SIG-M5 treated with dmso at 0.1 percent for 504 hours (cell line): ENCODE measurements around the gene TNFSF13.
A peak's percentile ranks its signal among the peaks of the same experiment; 100 is the strongest.

ENCODE experiments used
- DNase-seq: peaks from one replicate; lab custom pipeline; 2025; ENCODE audit not compliant: unreplicated experiment; lab: John Stamatoyannopoulos, UW

Gene TNFSF13

DNA sequence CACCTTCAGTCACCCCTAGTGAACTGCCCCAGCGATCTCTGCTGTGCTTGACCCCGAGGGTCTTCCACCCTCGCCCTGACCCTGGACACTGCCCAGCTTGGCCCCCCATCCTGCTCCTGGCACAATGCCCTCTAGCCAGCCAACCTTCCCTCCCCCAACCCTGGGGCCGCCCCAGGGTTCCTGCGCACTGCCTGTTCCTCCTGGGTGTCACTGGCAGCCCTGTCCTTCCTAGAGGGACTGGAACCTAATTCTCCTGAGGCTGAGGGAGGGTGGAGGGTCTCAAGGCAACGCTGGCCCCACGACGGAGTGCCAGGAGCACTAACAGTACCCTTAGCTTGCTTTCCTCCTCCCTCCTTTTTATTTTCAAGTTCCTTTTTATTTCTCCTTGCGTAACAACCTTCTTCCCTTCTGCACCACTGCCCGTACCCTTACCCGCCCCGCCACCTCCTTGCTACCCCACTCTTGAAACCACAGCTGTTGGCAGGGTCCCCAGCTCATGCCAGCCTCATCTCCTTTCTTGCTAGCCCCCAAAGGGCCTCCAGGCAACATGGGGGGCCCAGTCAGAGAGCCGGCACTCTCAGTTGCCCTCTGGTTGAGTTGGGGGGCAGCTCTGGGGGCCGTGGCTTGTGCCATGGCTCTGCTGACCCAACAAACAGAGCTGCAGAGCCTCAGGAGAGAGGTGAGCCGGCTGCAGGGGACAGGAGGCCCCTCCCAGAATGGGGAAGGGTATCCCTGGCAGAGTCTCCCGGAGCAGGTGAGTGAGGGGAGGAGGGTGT, at the start of gene TNFSF13:
Gene TNFSF13 (plus strand): TSS at position 207 of the 776 bp plus-strand sequence. CDS start 290 bp downstream, at position 497.
- DNase-seq, result peak; percentile 92

- DNase-seq, result no peak
These were observed 49.7 kb upstream of the TNFSF13 start for GRCh38 chr17:7508846-7509245.

- DNase-seq, result no peak
These were observed 48.6 kb upstream of the TNFSF13 start for GRCh38 chr17:7509937-7510336.

DNA sequence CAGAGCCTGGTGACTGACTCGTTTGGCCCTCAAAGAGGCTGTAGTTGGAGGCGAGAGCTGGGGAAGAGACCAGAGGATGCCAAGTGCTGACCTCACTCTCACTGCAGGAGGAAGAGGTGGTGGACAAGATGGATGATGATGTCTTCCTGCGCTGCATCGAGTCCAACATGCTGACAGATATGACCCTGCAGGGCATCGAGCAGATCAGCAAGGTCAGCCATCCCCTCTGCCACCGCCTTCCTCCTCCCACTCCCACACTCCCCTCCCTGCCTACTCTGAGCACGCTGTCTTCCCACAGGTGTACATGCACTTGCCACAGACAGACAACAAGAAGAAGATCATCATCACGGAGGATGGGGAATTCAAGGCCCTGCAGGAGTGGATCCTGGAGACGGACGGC, 47.4 kb upstream of the TNFSF13 start:
- DNase-seq, result no peak

DNA sequence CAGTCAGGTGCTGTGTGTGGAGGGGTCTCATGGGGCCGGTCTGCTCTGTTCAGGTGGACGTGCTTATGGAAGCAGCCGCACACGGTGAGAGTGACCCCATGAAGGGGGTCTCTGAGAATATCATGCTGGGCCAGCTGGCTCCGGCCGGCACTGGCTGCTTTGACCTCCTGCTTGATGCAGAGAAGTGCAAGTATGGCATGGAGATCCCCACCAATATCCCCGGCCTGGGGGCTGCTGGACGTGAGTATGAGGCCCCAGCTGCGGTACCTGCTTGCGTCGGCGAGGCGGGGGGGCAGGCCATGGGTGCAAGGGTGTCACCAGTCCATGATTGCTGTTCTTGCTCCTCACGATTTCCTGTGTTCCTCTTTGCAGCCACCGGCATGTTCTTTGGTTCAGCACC, 46.4 kb upstream of the TNFSF13 start:
- DNase-seq, result no peak

GRCh38 chr17:7512824-7513540, 45.6 kb upstream of the TNFSF13 start:
- no peak for DNase-seq

- no peak for DNase-seq
These were observed 44.6 kb upstream of the TNFSF13 start for GRCh38 chr17:7513850-7514419.

DNA sequence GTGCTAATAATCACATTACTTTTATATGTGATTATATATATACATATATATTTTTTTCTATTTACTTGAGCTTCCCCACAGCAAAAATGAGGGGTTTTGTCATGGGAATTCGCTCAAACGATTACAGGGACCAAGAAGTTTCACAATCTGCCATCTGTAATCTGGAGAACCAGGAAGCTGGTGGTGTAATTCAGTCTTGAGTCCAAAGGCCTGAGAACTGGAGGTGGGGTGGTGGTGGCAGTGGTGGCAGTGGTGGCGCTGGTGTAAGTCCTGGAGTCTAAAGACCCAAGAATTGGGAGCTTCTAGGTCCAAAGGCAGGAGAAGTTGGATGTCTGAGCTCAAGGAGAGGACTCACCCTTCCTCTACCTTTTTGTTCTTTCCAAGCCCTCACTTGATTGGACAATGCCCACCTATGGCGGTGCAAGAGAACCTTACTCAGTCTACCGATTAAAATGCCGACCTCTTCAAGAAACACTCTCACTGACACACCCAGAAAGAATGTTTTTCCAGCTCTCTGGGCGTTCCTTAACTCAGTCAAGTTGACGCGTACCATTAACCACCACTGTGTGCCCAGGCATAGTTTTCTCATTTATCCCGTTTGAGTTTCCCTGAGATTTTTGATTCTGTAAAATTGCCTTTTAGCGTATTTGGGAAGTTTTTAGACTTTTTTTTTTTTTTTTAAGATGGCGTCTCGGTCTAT, 42.5 kb upstream of the TNFSF13 start:
- DNase-seq, result no peak

GRCh38 chr17:7523033-7523432, 35.5 kb upstream of the TNFSF13 start:
- DNase-seq, result peak; percentile 3

- DNase-seq, result no peak
These were observed 29.7 kb upstream of the TNFSF13 start for GRCh38 chr17:7528842-7529241.

DNA sequence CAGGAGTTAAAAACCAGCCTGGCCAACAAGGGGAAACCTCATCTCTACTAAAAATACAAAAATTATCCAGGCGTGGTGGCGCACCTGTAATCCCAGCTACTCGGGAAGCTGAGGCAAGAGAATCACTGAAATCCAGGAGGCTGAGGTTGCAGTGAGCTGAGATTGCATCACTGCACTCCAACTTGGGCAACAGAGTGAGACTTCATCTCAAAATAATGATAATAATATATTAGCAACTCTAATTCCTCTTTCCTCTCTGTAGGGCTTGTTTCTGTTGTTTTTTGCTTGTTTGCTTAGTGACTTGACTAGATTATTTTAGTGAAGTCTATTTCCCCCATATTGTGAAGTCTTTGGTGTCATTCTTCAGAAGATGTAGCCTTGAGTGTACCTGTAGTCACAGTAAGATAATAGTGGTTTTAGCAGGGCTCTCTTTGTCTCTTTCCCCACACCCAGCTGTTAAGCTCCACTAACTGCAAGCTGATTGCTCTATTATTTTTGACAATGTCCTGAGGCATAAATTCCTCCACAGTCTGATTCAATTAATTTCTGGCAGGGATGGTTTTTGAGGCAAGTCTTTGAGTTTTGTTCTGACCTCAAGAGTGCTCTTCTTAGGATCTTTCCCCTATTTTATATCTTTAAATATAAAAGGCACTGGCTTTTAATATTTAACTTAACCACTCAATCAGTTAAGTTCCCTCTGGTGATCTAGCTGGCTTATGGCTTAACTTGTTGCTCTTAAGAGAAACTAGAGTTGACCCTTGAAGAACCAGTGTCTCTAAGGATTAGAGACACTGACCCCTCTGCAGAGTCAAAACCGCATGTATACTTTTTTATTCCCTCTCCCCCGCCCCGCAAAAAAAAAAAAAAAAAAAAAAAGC, 28.3 kb upstream of the TNFSF13 start:
- DNase-seq, result no peak

- no peak for DNase-seq
These were observed 20.5 kb upstream of the TNFSF13 start for GRCh38 chr17:7538050-7538449.

DNA sequence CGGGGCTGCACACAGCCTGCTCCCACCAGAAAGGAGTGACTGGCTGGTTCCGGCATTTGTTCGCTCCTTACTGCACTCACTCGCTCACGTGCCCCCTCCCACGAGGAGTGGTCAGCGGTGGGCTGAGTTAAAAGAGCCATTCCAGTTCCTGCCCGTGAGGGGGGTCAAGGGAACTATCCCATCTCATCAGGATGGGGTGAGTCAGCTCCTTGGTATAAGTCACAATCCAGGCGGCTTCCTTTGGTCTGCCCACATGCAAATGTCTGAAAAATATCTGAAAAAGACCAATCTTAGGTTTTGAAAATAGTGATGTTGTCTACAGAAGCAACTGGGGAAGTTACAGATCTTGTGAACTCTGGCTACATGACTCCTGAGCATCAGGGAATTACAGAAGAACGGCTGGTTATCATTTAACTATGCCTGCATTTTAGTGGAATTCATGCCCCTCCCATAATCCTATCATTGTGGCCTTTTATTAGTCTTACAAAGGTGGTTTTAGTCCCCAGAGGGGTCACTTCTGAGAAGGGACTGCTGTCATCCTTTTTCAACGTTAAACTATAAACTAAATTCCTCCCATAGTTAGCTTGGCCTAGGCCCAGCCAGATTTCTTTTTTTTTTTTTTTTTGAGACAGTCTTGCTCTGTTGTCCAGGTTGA, 19.5 kb upstream of the TNFSF13 start:
- no peak for DNase-seq

DNA sequence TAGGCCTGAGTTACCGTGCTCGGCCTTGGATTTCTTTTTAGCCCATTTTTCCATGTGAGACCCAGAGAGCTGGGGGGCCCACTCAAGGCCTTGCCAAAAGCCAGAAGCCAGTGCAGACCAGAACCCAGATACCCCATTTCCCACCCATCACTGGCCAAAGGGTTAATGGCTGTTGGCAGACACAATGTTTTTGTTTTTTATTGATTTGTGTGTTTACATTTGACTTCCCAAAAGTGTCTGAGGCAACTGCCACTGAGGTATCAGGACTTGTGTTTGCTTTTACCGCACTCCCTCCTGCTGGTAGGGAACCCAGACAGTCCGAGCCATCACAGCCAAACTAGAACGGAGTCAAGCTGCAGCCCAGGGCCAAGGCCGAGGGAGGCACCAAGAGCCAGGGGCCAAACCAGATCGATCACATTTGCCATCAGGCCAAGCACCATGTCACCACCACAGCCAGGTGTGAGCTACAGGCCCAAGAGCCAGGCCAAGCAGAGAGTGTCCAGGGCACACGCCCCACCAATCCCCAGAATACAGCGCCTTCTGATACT, 17.4 kb upstream of the TNFSF13 start:
- no peak for DNase-seq

DNA sequence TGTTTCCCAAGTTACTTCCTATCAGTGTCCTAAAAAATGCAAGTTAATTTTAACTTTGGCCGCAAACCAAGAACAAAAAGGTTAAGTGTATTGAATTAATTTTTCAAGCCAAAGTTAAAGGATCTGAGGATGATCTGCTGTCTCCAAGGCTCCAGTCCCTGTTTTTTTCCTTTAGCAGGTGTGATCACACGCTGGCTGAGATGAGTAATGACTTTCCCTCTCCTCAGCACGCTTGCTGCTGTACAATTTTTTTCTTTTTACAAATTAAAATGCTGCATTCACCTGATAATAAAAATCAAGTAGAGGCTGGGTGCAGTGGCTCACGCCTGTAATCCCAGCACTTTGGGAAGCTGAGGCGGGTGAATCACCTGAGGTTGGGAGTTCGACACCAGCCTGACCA, 13.6 kb upstream of the TNFSF13 start:
- DNase-seq, result no peak

- DNase-seq, result no peak
These were observed 9.8 kb upstream of the TNFSF13 start, which contains the start of gene TNFSF12 for GRCh38 chr17:7548585-7549400. Gene TNFSF12, plus strand, starts transcription at chr17:7549058. Its CDS starts 96 bp downstream, at chr17:7549154.

- DNase-seq, result no peak
These were observed 9.0 kb upstream of the TNFSF13 start for GRCh38 chr17:7549401-7550055.

- no peak for DNase-seq
These were observed 8.2 kb upstream of the TNFSF13 start for GRCh38 chr17:7550344-7550743.
